WERI-Rb-1 (cell line): ENCODE measurements around the gene GALNT3.

ENCODE experiments used
- DNase-seq: peaks from one replicate; pipeline ENCODE4 v3.0.0-alpha.2; 2020
- H3K27ac ChIP-seq: fragments of 250-450 bp; sonication (Bioruptor Pico); 2 replicates; pipeline ENCODE4 v1.5.1; 2020; ENCODE audit warnings: mild to moderate bottlenecking, moderate library complexity
- H3K27me3 ChIP-seq: fragments of 250-450 bp; sonication (Bioruptor Pico); 2 replicates; pipeline ENCODE4 v1.5.1; 2021; ENCODE audit warnings: mild to moderate bottlenecking, low read depth, moderate library complexity; ENCODE audit not compliant: insufficient read depth, severe bottlenecking
- H3K36me3 ChIP-seq: fragments of 250-450 bp; sonication (Bioruptor Pico); 2 replicates; pipeline ENCODE4 v1.5.1; 2020; ENCODE audit warnings: mild to moderate bottlenecking, moderate library complexity
- H3K4me3 ChIP-seq: 2 replicates; pipeline ENCODE4 v1.5.1; 2011; ENCODE audit warnings: low read depth, mild to moderate bottlenecking, control low read depth, low read length
- H3K9me3 ChIP-seq: fragments of 250-450 bp; sonication (Bioruptor Pico); 2 replicates; pipeline ENCODE4 v1.5.1; 2021; ENCODE audit warnings: mild to moderate bottlenecking, moderate library complexity; ENCODE audit not compliant: severe bottlenecking
- CTCF ChIP-seq: IDR thresholded peaks from 2 replicates; pipeline ENCODE4 v1.5.1; 2011; ENCODE audit warnings: low read depth, mild to moderate bottlenecking, control low read depth, inconsistent platforms, low read length

The GALNT3 gene

GRCh38 chr2:165697748-165698443, 96.2 kb downstream of the GALNT3 start:
- H3K36me3 ChIP-seq = no peaks in the 10 kb centered on the region
- no peak overlapping the region for H3K27ac ChIP-seq
- no peaks in the 10 kb centered on the region for H3K9me3 ChIP-seq
- no peak for TF ChIP-seq CTCF
- no peak overlapping the region for H3K4me3 ChIP-seq
- no peak for DNase-seq
- H3K27me3 ChIP-seq = no peaks in the 10 kb centered on the region
